GM18502 (cell line): ENCODE results near the gene AMER2.

Experiments
- ATAC-seq: cut with Tn5 transposase; IDR thresholded peaks from one replicate; pipeline ENCODE4 v1.9.1; 2021; ENCODE audit warnings: mild to moderate bottlenecking; ENCODE audit not compliant: unreplicated experiment, poor library complexity

AMER2 gene, protein sequence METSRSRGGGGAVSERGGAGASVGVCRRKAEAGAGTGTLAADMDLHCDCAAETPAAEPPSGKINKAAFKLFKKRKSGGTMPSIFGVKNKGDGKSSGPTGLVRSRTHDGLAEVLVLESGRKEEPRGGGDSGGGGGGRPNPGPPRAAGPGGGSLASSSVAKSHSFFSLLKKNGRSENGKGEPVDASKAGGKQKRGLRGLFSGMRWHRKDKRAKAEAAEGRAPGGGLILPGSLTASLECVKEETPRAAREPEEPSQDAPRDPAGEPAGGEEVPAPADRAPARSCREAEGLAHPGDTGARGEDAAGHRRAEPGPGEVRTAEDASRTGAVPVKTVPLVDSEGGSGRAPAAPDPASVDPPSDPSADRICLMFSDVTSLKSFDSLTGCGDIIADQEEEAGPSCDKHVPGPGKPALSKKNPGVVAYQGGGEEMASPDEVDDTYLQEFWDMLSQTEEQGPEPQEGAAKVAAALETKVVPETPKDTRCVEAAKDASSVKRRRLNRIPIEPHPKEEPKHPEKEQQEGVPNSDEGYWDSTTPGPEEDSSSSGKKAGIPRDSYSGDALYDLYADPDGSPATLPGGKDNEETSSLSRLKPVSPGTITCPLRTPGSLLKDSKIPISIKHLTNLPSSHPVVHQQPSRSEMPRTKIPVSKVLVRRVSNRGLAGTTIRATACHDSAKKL

DNA sequence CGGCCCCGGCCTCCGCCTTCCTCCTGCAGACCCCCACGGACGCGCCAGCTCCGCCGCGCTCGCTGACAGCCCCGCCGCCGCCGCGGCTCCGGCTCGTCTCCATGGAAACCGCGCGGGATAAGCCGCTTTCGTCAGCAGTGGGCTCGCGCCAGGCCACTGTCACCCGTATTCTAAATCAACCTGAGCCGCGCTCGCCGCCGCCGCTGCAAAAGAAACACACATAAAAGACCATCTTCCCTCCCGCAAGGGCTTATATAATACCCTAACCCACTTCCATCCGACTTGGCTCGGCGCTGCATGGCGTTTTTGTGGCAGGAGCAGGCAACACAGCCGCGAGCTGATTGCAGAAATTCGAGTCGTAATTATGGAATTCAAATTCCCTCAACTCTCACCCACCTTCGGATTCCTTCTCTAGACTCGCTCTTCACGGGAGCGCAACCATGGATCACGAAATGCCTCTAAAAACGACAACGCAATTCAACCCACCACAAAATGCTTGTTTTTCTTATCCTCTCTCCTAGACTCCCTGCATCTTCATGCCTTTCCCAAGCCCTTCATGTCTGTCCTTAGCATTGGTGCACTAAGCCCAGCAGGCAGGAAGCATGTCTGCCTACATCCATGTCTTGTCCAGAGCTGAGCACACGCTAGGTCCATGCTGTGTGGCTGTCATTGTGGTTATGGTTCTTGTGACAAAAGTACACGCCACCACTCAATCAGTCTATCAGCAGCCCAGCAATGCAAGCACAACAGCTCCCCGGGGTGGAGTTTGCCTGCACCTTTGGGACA lies at the start of gene AMER2:
Gene AMER2 (minus strand): TSS at position 772 of the 786 bp plus-strand sequence. CDS start 669 bp downstream, at position 103.
- no peak for ATAC-seq

DNA sequence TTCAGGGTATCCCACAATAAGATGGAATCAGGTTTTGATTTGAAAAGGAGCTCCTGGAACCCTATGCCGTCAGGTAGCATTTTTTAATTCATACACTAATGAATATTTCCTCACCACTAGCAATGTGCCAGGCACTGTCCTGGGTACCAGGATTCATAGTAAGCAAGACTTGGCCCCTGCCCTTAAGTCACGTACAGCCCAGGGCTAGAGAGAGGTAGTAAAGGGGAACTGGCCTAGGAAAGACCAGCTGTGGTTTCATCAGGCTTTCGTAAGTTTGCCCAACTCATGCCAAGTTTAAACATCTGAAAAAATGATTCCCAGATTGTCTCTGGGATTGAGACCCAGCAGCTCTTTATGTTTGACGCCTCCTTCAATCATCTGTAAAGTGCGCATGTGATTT lies 45.9 kb upstream of the AMER2 start:
- ATAC-seq, result no peak

DNA sequence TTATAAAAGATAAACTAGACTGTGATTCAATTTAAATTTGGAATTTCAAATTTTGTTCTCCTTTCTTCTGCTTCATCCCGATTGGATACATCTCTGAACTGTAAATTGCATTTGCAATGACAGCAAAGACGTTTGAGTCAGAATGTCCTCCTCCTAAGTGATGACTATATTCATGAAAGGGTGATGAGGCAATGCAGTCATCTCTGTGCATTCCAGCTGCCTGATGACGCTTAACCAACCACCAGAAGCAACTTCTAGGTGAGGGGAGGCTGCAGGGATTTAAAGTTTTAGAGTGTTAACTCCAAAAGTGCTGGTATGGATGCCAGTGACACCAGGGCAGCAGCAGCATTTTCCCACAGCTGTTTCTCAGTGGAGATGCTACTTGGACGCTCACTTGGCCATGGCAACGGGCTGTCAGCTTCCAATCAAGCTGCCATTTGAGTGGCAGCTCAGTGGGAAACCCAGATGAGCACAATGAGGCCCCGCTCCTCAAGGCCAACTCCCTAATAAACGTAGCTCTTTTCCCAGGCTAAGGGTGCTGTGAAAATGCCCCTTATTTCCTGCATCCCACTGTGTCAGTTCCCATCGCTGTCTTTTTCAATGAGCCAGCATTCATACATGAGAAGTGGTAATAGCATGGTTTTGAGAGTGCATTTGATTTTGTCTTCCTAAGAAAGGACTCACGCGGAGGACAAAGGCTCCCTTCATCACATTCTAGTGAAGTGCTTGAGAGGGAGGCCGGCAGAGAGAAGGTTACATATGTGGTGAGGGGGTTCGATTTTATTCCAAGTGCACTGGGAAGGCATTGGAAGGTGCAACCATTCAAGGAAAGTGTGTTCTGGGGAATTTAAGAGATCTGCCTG lies 45.2 kb upstream of the AMER2 start:
- ATAC-seq, result no peak

DNA sequence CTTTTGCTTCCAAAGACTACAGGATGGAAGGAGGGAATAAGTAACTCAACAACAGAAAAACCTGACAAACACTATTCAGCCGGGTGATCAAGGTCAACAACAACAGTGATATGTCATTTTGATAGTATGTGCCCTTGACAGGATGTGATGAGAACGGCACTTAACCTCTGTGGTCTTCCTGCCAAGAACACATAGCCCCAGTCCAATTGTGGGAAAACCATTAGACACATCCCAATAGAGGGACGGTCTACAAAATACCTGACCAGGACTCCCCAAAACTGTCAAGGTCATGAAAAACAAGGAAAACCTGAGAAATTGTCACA lies 43.1 kb upstream of the AMER2 start:
- no peak for ATAC-seq

DNA sequence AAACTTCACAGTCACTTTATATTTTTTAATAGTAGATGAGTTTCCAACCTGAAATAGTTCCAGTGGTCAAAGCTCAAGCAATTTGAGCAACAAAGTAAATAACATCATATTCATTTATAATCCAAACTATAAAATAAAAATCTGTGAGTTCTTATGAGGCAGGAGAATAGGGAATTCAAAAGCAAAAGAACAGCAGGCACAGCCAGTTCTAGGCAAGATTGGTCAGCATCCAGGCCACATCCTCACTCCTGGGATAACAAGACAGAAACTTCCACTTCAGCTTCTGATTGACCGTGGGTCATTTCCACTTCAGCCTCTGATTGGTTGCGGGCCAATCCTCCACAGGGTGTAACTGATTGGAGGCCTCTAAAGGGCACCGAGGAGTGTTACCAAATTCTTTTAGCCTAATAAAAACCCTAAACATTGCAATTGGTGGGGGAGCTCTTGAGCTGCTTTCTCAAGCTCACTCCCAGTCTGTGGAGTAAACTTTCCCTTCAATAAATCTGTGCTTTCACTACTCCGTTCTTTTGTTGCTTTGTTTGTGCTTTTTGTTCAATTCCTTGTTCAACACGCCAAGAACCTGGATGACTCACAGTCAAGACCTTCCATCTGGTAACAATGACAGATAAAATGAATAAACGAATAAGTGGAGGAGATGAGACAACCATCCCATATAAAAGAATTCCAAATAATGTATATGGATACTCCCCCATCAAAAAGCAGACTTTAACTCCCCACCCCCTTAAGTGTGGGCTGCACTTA lies 42.6 kb upstream of the AMER2 start:
- ATAC-seq, result no peak

DNA sequence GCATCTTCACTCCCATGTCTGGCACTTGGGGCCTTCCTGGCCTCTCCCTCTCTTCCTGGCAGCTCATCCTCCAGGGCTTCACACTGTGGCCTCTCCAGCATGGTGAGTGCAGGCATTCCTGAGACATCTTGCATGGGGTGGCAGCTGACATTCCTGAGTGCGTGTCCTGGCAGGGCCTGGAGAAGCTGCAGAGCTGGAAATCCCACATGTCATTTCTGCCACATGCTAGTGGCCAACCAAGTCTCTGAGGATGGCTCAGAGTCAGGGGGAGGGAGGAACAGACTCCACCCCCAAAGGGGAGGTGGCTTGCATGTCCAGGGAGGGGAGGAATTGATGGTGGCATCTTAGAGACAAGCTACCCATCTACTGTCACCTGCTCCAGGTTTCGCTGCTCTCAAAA lies 41.6 kb upstream of the AMER2 start:
- no peak for ATAC-seq

DNA sequence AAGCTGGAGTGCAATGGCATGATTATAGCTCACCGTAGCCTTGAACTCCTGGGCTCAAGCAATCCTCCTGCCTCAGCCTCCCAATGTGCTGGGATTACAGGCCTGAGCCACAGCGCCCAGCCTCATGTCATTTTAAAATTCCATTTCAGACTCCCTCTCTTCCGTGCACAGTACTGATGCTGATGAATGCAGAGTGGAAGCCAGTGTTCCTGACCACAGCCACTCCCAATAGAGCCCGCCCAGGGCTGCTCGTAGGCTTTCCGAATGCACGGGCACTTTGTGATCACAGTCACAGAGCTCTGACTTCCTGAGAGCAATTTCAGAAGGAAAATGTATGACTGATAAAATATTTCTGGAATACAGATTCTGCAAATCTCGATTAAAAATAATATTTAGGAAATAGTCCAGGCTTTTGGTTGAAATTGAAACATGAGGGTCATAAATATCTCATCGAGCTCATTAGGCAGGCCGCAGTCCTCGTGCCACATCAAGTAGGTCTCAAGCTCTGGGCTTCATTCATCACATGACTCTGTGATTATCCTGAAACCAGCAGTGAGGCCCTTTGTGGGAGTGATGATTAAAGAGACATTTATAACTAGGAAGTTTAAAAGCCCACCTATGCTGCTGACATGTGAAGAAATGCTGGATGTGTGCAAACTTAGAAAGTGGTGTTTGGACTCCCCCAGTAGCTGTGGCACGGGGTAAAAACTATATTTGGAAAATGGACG lies 38.9 kb upstream of the AMER2 start:
- ATAC-seq, result no peak

DNA sequence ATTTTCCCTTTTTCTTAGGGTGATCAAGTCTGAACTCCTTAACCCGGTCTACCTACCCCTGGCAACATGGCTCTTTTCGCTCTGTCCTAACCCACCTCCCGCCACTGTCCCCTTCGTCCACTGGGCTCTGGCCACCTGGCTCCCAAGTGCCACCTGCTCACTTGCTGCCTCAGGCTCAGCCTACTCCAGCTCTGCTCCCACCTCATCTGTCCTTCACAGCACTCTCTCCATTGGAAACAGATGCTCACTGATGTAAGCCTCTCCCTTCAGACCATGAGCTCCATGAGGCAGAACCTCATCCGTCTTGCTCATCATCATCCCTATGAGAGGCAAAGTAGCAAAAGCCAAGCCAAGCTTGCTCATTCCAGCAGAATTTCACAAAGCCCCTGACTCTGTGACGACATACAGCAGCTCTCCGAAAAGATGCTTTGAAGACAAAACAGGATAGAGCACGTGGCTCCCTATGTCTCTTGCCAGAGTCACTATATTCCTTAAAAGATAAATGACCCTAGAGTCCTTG lies 35.3 kb upstream of the AMER2 start:
- no peak for ATAC-seq

DNA sequence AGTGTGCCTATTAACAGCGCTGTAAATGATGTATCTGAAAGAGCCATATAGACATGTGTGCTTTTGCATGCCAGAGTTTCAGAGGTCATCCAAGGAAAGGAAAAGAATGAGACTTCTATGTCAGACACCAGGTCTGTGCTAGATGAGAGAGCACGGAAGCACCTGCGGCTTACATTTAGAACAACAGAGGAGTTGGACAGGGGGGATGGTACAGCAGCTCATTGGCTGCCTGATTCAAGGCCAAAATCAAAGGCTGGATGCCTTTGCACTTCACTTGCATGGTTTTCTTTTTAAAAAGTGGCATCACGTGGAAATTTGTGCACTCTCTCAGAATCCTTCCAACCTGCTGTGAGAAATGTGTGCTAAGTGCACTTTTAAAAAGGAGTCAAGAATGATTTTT lies 32.8 kb upstream of the AMER2 start:
- ATAC-seq, result no peak

DNA sequence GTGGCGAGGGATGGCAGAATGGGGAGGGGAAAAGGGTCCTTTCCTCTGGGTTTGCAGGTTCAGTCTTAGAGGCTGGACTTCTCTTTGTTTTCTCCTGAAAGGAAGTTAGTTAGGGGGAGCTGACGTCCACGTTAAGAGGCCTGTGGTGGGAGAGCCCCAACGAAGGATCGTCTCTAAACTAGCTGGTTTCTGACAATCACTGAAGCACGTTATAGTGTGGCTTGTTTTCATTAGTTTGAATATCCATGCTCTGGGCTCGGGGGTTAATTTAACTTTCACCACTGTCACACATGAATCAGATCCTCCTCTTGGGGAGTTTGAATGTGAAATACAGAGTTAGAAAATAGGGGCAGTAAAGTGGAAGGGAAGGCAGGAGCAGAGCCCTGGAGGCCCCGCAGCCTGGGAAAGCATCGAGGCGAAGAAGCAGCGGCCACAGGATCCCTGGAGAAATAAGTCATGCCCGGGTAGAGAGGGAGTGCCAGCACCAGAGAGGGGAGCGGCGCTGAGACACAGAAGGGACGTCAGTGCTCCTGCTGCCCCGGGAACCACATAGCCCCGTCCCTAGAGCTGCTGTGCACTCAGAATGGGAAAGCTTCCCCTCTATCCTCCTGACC lies 31.1 kb upstream of the AMER2 start:
- ATAC-seq, result no peak

DNA sequence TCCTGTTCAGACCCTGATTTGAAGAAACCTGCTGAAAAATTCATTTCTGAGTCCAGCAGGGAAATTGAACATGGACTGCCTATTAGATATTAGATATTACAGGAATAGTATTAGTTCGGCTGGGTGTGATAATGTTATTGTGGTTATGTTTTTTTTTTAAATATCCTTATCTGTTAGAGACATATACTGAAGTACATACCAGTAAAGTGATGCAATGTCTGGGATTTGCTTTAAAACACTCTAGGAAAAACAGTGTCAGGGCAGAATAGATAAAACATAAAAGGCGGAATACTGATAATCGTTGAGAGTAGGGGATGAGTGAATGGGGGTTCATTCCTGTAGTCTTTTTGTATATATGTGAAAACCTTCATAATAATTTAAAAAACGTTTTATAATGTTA lies 28.7 kb upstream of the AMER2 start:
- ATAC-seq, result no peak

DNA sequence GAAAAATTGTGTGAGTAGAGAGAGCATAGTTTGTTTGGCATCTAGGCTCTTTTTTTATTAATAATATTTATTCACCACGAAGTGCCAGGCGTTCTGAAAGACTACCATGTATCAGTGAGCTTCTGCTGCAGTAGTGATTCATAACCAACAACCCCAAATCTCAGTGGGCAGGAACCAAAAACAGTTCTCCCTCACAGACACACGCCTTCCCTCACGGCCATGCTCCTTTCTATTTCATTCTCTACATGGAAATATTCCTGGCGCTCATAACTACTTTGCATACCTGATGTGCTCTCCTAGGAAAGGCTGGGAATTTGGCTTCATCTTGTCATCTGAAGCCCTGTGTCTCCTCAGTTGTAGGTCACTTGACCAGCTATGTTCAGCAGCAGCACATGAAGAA lies 26.6 kb upstream of the AMER2 start:
- ATAC-seq, result no peak

DNA sequence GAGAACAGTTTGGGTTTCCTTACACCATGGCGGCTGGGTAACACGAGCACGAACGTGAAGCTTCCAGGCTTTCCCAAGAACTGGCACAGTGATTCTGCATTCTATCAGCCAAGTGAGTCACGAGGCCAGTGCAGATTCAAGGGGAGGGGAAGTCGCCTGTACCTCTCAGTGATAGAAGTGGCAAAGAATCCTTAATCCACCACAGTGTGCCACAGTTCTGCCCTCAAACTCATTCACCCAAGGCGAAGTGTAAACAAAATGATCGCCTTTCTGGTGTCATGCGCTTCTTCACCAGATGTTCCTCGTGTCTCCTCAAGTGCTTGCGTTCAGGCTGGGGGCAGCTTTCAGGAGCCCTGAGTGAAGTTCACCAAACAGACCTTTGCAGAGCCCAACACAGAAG lies 24.9 kb upstream of the AMER2 start:
- no peak for ATAC-seq

DNA sequence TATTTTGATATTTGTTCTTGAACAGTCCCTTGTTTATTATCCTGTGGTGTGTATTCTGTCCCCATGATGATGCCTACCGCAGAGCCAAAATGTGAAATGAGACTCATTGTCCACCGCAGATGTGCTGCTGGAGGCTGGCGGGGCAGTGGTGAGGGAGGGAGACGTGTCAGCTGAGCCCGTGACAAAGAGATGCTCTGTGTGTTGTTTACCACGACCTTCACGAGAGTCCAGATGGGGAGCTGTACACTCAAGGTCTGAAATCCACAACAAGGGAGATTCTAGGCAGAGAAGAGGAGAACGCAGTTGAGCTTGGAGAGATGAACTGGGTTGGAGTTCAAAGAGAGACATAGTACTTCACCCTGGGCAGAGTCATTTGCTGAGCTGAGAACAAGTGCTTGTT lies 20.8 kb upstream of the AMER2 start:
- no peak for ATAC-seq

DNA sequence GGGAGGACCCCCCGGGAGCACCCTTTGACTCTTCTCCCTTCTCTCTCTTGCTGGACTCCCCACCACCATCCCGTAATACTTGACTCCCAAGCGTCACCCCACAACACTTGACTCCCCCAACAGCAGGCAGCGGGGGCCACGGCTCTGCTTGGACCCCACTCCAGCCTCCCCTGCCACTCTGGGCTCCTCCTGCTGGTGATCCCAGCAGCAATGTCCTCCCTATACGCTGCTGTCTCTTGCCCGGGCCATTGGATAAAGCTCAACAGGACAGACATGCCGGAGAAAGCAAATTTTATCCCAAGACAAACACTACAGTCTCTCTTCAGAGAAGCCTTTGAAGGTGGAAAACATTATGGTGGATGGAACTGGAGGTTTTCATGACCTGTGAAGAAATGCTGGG lies 20.4 kb upstream of the AMER2 start:
- no peak for ATAC-seq

DNA sequence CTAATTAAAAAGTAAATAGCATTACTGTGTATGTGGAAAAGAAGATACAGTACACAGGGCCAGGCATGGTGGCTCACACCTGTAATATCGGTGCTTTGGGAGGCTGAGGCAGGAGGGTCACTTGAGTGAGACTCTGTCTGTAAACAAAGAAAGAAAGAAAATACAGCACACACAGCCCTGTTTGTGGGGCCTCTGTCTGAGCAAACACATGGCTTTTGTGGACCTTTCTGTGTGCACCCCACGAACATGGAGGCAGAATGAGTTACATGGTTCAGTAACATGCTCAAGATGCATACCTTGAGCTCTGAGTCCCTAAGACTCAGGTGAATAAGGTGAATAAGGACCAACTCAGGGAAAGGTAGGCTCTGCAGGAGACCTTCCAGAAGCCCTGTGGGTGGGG lies 20.0 kb upstream of the AMER2 start:
- no peak for ATAC-seq

DNA sequence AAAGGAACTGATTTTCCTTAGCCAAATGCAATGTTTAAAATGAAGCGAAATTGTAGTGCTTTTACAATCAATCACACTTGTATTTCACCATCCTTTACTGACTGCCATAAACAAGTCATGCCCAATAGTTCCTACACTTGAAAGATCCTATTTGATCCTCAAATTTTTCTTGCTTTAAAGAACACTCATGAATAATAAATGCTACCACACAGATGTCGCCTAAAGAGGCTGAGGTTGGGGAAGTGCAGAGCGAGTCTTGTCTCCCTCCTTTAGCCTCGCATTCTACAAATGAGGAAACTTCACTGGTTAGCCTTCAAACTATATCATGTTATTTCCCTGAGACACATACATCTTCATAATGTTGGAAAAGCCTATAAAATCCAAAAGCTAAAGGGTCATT lies 18.7 kb upstream of the AMER2 start:
- no peak for ATAC-seq

DNA sequence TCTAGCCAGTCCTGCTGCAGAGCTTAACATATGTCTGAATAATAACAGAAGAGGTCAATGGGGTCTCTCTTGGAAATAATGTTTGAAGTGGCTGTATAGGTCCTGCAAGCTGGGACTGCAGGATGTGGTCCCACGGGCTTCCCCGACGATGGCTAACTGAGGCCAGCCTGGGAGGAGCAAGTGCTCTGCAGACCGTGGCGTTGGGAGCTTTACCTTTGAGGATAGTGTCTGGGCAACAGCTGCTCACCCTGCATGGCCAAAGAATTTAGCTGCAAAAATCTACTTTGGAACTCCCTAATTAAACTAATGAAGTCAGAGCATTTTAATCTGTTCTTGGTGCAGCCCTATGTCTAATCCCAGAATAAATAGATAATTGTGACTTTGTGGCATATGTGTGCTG lies 18.2 kb upstream of the AMER2 start:
- no peak for ATAC-seq
